CD4-positive, alpha-beta T cell treated with Interleukin-15 for 1 hour (primary cell): Measurements from ENCODE around the gene HMGCS2.

Experiments used
- DNase-seq: peaks from one replicate; pipeline ENCODE4 v3.0.0-alpha.2; 2020

HMGCS2 gene

DNA sequence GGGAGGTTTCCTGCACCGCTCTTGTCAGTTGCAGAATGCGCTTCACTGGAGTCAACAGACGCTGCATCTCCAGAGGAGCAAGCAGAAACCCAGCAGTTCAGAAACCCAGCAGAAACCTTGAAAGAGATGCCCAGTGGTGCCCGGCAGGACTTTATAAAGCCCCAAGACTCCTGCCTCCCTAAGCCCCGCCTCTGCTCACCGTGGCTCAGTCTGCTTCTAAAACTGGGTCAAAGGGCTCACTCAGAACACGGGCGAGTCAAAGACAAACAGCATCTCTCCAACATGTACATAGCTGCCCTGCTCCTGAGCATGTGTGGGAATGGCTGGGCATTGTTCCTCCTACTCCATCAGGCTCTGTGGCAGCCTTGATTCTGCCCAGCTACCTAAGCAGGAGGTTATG lies at the start of gene HMGCS2:
HMGCS2 (minus strand) TSS at position 128 of the 400 bp plus-strand sequence; CDS start at position 67, 61 bp downstream.
- no peak for DNase-seq

DNA sequence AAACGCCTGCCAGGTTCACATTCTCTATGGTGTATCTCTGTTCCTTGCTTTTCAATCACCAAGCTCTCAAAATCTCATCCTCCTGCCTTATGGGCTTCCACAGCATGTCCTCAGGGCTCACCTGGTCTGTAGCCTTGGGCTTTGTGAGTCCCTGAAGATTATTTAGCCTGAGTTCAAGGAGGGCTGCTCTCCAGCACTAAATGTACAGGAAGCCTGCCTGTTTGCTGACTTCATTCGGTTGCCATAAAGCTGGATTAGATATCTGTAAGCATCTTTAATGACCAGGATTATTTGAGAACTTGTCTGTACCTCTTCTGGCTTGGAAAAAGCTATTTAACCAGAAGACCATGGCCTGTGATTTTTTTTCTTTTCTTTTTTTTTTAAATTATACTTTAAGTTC lies 49.5 kb upstream of the HMGCS2 start:
- DNase-seq: no peak

DNA sequence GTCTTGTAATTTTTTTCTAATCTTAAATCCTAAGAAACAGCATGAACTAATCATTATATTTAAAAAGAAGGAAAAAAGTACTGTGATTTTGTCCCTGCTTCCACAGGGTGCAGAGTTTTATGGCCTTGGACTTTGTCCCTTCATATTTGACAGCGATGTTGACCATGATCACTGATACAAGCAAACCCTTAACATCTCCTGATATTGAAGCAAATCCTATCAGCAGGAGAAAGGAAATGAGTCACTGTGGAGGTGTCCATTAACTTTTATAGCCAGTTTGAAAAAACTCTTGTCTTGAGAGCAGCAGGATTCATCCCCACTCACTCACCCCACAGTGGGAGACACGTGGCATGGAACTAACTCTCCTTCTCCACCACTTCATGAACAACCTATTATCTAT lies 47.7 kb upstream of the HMGCS2 start:
- DNase-seq: no peak

DNA sequence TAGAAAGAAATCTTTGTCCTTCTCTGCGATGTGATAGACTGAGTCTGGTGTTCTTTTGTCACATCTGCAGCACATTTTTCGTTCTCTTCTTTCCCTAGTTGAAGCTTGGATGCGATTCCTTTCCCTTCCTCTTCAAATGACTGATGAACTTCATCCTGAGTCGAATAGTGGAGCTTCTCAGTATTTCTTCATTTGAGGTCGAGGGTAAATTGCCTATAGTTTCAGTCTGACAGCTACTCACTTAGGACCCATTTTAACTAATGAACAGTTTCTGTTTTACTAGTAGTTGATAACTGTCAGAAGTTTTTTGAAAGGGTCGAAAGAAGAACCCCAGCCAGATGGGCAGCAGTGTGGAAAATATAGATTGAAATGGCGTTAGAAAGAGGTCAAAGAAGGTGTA lies 47.2 kb upstream of the HMGCS2 start:
- DNase-seq: no peak

DNA sequence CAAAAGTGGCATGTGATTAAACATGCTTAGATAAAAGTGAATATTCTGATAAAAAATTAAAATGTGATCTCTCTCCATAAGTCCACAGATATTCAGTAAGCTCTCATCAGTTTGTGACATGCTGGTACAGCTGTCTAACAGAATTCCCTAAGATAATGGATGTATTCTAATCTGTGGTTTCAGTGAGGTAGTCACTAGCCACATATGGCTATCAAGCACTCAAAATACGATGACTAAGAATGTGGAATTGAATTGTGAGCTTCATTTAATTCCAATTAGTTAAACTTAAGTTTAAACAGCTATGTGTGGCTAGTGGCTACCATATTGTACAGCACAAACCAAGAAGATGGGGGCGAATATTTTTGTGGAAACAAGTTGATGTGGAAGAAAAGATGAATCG lies 46.7 kb upstream of the HMGCS2 start:
- no peak for DNase-seq

DNA sequence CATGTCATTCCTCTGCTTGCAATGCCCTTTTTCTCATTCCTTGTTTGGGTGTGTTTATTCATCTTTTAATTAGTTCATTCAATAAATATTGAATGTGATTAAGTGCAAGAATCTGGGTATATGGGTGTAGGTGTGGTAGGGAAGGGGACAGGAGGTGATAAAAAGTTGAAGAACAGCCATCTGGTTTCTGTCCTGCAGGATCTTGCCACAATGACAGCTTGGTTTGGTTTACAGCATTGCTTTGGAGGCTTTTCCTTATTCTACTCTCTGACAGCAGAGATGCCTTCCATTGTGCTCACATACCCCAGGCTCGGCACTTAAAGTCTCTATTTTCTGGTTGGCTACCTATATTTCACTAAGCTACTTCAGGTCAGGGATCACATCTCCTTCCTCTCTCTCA lies 45.6 kb upstream of the HMGCS2 start:
- DNase-seq: no peak

DNA sequence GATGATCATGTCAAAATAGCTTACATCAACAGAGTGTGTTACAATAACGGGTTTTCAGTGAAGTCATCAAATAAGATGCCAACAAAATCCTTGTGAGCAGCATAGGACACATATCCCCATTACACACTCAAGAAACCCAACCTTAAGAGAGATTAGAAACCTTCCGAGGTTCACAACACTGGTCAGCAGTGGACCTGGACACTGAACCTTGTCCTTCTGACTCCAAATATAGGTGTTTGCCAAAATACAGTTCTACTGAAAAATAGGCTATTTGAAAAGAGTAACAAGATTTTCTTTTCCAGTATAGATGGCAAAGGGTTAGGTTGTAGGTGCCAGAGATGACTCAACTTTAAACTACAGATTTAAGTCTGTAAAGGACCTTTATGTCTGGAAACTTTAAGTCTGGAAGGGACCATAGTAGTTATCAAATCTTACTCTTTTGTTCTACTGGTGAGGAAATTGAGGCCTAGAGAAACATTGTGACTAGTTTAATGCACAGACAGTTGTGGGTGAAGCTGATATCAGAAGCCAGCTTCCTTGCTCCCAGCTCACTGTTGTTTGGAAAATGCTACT lies 43.4 kb upstream of the HMGCS2 start:
- DNase-seq: no peak

DNA sequence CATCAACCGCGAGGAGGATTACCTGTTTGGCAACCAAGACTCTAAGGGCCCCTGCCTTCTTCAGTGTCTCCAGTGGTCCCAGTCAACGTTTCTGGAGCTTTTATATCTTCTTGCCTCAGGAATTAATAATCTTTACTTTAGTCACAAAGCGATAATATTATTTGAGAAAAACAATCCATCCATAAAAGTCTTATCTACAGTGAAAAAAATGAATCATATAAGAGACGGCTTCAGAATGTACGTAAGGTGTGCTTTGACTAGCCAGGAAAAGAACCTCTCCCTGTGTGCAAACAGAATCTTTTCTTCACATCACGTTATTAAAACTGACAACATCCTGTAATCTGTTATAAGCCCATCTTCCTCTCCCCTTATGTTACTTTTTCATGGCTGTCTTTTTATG lies 42.7 kb upstream of the HMGCS2 start, which contains the start of gene REG4:
REG4 (minus strand) TSS at position 74 of the 400 bp plus-strand sequence. CDS start 2,691 bp downstream, outside the sequence.
- no peak for DNase-seq

DNA sequence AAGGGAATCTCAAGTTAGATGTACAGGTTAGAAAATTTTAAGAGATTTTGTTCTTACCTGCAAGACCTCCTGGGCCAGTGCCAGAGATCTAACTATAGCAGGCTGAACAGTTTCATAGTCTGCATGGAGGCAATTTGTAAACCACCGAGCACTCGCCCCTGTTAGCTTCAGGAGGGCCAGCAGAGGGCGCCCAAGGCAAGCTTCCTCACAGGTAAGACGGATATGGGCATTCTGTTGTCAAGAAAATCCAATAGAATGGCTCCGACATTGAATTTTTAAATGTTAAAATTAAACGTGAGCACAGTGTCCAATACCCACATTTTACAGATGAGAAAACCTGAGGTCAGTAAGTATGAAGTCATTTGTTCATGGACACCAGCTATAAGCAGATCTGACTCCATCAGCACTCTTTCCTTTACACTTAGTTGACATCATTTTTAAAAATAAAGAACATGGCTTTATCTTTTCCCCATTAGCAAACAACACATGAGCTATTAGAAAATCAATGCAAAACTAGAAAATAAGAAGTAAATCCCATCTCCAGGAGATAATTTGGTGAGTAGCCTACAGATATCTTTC lies 40.4 kb upstream of the HMGCS2 start:
- peak; percentile 61 for DNase-seq

DNA sequence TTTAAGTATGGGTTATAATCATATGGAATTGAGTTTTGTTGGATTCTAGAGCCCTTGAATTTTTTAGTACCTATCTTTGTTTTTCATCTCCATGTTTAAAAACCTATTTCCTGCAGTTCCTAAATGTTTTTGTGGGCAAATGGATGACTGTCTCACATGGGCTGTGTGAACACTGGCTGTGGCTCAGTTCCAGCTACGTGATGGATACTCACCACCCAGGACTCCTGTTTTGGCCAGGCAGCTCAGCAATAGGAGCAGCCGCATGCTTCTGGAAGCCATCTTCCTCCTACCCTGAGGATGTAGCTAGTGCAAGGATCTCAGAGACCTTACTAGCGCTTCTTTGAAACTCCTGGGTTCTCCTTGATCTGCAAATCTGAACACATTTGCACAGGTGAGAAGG lies 39.8 kb upstream of the HMGCS2 start:
- no peak for DNase-seq

DNA sequence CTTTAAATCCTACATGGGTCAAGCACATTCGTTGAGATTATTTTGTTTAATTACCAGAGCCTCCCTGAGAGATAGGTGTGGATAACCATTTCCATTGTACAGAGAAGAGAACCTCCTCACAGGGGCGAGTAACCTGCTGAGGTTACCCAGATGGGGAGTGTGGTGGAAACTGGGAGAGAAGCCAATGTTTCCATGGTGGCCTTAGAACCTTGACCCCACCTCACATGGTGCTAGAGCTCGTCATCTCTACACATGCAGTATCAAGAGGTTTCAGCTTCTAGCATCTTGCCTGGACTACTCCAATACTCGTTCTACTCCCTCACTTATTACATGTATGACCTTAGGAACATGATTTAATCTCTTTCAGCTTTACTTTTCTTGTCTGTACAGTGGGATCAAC lies 37.8 kb upstream of the HMGCS2 start:
- DNase-seq: no peak

DNA sequence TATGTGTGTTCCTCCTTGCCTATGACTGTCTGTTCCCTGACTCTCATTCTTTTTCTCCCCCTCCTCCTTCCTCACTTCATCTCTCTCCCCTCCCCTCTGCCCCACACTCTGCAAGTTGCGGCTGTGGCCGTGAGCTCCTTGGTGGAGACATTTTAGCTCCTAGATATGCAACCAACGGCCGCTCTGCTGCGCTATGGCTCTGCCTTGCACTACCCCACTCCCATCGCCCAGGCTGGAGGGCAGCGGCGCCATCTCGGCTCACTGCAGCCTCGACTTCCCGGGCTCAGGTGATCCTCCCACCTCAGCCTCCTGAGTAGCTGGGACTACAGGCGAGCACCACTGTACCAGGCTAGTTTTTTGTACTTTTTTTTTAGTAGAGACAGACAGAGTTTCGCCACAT lies 37.0 kb upstream of the HMGCS2 start:
- no peak for DNase-seq

DNA sequence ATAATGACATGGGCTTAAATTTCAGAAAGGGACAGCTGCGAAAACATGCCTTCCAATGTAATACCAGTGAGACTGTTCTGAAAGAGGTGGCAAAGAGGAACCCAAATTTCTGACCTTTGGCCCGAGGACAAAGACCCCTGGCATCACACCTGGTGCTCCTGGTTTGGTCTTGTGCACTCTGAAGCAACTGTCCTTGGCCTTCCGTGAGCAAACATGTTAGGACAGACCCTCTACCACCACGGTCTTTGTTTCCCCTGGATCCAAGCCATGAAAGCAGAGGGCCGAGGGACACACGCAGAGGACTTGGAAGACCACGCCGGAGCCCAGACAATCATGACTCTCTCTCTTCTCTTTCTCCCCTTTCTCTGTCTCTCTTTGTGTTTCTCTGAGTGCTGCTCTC lies 36.5 kb upstream of the HMGCS2 start:
- no peak for DNase-seq

DNA sequence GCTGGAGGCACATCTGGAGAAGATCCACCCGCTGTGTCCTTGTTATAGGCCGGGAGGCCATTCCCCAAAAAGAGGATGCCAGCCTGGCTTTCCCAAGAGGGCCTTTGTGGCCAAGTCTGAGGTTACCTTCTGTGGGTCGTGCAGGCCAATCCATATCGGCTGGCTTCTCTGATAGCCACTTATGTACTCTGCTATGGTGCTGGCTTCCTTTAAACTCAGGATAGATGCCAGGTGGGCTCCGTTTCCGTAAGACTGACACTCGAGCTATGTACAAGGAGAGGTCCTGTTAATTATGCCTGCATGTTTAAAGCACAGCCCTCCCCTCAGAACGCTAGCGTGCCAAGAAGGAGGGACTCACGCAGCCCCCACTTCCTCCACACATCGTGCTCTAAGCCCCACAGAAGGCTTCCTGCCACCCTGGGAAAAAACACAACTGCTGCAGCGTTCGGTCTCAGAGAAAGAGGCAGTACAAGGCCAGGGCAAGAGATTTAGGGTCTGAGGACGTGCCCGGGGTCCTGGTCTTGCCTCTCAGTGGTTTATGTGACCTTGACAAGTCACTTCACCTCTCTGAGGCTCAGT lies 31.0 kb upstream of the HMGCS2 start:
- DNase-seq: no peak

DNA sequence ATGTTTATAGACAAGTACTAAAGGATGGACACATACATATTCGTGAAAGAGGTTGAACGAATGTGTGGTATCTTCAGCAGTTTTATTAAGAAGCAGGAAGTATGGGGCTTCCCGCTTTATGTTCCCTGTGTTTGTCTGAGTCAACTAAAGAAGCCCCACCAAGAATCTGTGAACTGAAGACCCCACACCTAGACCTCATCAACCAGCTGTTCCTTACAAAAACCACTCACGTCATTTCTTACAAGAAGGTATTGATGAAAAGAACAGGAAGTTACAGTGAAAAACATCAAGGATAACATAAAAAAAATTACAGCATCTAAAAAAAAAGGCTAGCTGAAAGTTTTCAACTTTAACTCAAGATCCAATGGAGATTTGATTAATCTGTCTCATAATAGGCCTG lies 30.3 kb upstream of the HMGCS2 start:
- no peak for DNase-seq

DNA sequence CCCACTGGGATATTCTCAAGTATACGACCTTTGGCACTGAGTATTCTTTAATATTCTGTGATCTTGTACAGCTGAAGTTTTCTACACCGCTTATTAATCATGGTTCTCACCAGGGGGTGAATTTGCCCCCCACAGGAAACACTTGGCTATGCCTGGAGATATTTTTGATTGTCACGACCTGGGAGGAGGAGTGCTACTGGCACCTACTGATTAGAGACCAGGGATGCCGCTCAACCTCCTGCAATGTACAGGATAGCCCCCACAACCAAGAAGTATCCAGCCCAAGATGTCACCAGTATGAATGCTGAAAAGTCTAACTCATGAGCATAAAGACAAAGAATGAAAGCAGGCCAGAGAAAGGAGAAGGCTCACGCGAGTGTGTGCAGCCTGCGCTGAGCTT lies 28.9 kb upstream of the HMGCS2 start:
- DNase-seq: no peak

DNA sequence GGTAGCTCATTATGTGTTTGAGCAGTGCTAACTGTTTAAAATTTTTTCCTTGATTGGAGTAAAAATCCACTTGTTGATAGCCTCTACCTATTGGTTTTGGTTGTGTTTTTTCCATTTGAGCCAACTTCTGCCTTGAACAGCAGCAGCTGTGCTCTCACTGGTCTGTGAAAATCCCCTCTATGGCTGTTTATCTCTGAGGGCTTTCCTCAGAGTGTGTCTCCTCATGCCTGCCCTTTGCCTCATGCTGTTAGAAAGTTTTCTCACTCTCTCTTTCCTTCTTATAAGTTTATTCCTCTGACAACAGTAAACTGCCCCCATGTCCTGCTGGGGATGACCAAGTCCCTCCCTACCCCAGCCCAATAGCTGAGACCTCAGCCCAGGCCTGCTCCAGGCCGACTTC lies 28.5 kb upstream of the HMGCS2 start:
- no peak for DNase-seq

DNA sequence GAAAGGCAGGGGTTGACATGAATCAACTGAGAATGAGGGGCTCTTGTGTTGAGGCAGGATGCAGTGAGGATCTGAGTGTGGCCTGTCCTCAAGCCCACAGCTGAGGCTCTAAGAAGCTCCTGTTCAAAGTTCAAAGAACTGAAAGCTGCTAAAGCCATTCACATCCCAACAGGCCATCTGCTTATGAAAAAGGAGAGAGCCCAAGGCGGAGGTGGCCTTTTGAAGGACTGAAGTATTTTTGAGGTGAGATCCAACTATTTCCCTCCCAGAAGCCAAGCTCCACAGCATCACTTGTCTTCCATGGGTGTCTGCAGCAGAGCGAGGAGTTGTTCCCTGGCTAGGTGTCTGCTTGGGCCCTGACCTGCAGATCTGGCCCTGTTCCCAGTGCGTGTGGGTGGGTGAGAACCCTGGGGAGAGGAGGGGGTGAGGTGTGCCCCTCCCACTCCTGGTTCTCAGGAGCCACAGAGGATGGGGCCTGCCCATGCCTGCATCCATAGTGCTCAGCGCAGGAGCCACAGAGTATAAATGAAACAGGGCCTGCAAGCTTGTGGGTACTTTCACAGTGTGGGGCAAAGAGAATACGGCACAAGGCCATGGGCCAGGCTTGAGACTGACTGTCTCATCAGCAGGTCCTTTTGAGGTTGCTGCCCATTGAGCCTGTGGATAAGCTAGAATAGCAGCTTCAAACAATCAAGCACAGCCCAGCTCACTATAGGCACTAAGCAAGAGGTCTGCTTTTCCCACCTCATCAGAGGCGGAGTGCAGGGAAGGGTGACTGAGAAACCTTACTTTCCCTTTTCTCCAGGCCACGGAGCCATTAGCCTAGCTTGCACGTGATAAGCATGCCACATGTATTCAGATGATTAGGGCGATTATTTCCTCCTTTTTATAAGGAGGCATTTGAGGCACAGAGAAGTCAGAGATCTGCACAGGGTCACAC lies 26.8 kb upstream of the HMGCS2 start:
- no peak for DNase-seq

DNA sequence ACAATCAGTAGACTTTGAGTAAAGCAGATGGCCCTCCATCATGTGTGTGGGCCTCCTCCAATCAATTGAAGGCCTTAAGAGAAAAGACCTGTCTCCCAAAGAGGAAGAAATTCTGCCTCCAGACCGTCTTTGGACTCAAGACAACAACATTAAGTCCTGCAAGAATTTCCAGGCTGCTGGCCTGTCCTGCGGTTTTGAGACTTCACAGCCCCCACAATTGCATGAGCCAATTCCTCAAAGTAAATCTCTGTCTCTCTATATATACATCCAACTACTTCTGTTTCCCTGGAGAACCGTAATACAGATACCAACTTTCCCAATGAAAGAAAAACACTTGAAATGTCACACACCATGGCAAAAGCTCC lies 26.2 kb upstream of the HMGCS2 start:
- no peak for DNase-seq

DNA sequence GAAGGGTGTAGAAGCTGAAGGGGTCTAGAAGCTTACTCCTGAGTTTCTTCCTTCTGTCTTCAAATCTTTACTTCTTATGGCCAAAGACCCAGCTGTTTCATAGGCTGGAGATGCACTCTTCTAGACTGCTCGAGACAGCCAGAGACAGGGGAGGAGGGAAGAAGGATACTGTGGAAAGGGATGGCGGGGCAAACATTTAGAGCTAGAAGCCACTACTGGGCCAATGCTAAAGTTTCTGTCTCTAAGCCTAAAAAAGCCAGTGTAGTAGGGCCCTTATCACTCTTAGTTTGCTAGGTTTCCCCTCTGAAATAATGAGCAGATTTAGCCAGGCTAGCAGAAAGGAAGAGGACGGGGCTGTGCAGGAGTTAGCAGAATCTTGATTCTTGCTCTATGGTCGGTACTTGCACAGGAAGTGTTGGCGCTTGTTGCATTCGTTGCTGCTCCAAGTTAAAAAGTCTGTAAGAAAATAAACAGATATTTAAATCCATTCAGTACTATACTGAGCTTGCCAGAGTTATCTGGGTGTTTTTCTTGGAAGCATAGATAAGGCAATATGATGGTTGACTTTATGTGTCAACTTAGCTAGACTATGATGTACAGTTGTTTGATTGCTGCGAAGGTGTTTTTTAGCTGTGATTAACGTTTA lies 25.6 kb upstream of the HMGCS2 start:
- DNase-seq: no peak

DNA sequence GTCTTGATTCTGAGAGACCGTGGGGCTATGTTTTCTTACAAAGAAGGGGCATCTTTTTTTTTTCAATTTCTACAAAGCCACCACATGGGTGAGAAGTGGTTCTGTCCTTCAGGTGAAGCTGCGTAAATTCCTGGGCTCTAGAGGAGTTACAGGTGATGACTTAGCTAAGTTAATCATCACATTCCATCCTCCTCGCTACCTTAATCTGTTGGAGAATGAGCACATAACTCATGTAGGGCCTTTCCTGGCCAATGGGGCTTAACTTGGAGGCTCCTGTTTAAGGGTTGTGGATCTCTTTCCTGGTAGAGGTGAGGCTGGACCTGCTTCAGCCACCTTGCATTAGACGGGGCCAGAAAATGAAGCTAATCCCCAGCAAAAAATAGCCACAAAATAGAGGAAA lies 22.7 kb upstream of the HMGCS2 start:
- no peak for DNase-seq

DNA sequence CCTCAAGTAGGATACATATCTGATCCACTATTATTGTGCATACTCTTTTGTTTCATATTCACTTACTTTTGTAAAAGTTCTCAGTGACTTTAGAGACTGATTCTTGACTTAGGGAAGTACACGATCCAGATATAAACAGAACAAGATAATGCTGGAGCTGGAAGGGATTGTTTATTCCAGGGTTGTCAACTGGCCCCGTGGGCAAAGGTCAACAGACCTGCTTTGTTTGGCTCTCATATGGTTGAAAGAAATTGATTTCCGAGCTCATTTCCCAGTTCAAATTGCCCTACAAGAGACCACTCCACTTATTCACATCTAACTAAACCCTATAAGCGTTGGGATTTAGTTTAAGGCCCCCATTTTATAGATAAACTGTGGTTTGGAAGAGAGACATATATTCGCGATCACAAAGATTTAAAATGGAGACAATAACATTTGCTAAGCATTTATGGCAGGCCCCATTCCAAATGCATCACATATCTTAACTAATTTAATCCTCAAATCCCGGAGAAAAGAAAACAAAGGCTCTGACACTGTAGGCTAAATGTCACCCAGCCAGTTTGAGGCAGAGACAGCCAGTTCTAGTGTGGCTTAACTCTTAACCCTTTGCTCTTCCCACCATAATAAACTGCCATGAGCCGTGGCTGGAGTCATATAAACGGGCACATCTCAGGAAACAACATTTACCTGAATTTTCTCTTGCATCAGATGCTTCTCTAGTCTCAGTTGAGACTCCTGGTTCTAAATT lies 21.9 kb upstream of the HMGCS2 start:
- DNase-seq: no peak

DNA sequence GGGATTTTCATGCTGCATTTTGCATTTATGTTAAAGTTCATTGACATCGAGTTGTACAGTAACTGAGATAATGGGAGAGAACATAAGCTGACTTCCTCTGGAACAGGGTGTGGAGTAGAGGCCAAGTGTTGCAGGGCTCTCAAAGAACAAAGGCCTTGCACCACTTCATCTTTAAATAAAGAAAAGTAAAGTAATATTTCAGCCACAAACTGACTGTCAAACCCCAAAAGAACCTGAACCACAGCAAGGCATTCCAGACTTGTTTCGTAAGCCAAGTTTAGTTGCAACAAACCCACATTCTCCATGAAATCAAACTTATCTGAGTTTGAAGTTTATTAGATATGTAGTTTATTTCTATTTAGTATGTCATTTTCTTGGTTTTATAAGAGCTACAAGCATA lies 19.1 kb upstream of the HMGCS2 start:
- DNase-seq: no peak
